GM19025 (cell line): ENCODE measurements around the gene PC.
"Not testable (repeated sequence)": the region's sequence is repeated elsewhere in the genome, so short reads cannot be mapped to it uniquely, and the experiment has no call there.

Experiments used
- ATAC-seq: cut with Tn5 transposase; IDR thresholded peaks from one replicate; pipeline ENCODE4 v1.9.1; 2021; ENCODE audit warnings: mild to moderate bottlenecking, low read depth, moderate library complexity; ENCODE audit not compliant: unreplicated experiment

The PC gene

DNA sequence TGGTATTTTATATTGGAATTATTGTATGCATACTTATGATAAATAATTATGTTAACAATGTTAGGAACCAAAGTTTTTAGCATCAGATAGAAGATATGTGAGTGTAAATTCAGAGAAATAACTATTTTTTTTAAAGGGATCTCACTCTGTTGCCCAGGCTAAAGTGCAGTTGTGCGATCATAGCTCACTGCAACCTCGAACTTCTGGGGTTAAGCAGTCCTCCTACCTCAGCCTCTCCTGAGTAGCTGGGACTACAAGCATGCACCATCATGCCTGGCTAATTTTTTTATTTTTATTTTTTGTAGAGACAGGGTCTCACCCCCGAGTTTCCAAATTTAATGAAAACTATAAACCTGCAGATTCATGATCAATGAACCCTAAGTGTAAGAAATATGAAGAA lies 148.6 kb downstream of the PC start:
- no peak for ATAC-seq

DNA sequence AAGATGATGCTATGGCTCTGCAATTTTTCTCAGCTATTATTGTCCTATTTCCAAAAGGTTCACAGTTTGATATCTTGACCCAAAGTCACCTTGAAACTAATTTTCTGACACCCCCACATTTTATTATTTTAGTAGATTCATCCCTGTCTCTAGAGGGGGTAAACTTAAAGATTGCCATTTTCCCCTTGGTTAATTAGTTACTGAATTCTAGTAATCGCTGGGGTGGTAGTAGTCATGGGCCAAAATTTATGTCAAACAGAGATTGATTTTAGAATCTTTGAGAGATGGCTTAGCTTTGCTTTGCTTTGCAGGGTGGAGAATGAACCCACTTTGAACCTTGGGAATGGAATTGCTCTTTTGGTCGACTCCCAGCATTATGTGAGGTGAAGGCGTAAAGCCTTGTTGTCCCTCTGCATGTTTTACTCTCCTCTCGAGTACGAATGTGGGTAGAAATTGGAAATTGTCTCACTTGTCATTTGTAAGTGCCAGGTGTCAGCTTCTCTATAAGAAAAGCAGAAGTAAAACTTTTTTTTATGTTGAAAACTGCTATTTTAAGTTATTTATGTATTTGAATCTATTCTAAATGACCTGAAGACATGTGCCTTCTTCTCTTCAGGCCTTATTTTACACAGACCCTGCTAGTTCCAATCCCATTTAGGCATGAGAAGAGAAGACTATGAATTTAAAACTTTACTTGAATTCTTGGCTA lies 157.3 kb downstream of the PC start:
- ATAC-seq = no peak

DNA sequence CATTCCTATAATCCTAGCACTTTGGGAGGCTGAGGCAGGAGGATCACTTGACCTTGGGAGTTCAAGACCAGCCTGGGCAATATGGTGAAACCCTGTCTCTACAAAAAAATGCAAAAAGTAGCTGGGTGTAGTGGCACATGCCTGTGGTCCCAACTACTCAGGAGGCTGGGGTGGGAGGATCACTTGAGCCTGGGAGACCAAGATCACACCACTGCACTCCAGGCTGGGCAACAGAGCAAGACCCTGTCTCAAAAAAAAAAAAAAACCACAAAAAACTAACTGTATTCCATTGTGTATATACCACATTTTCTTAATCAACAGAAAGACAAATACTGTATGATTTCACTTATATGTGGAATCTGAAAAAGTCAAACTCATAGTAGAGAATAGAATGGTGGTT lies 158.4 kb downstream of the PC start:
- ATAC-seq = not testable (repeated sequence)
